Astrocyte (in vitro differentiated cells and primary cell): Measurements from ENCODE around the gene MFSD11. TPM values are rescaled to one million over a fixed set of nuclear protein-coding genes. Genes with fewer than 3 reads are reported as not detected.

Experiments
- DNase-seq: peaks from one replicate; pipeline ENCODE4 v3.0.0-alpha.2; 2010; ENCODE audit warnings: low read depth
- FAIRE-seq: peaks from 2 replicates; lab custom pipeline; 2011; peaks lifted over from hg19 to GRCh38; lab: Jason Lieb, UNC
- H2AFZ ChIP-seq: 2 replicates; pipeline ENCODE4 v1.6.0; 2012; ENCODE audit warnings: low read depth, low read length, inconsistent platforms
- H3K27ac ChIP-seq: 2 replicates; pipeline ENCODE4 v1.5.1; 2011; ENCODE audit warnings: low read depth, low read length, inconsistent platforms
- H3K27me3 ChIP-seq: 2 replicates; pipeline ENCODE4 v1.6.0; 2011; ENCODE audit warnings: low read length, inconsistent platforms; ENCODE audit not compliant: insufficient read depth
- H3K36me3 ChIP-seq: 2 replicates; pipeline ENCODE4 v1.5.1; 2011; ENCODE audit warnings: low read length, inconsistent platforms; ENCODE audit not compliant: insufficient read depth
- H3K4me1 ChIP-seq: 2 replicates; pipeline ENCODE4 v1.5.1; 2011; ENCODE audit warnings: low read length, inconsistent platforms; ENCODE audit not compliant: insufficient read depth
- H3K4me2 ChIP-seq: 2 replicates; pipeline ENCODE4 v1.6.0; 2012; ENCODE audit warnings: low read length, inconsistent platforms
- H3K4me3 ChIP-seq: 2 replicates; pipeline ENCODE4 v1.5.1; 2011; ENCODE audit warnings: low read depth, mild to moderate bottlenecking, low read length, inconsistent platforms; ENCODE audit not compliant: insufficient read depth
- H3K79me2 ChIP-seq: 2 replicates; pipeline ENCODE4 v1.6.0; 2012; ENCODE audit warnings: mild to moderate bottlenecking, low read length, inconsistent platforms; ENCODE audit not compliant: insufficient read depth
- H3K9ac ChIP-seq: 2 replicates; pipeline ENCODE4 v1.6.0; 2012; ENCODE audit warnings: mild to moderate bottlenecking, low read length, inconsistent platforms
- H3K9me3 ChIP-seq: 2 replicates; pipeline ENCODE4 v1.5.1; 2012; ENCODE audit warnings: low read depth, mild to moderate bottlenecking, low read length, inconsistent platforms; ENCODE audit not compliant: insufficient read depth
- H4K20me1 ChIP-seq: 2 replicates; pipeline ENCODE4 v1.6.0; 2012; ENCODE audit warnings: low read length, inconsistent platforms; ENCODE audit not compliant: insufficient read depth
- H3K27ac Mint-ChIP-seq: one replicate; pipeline ENCODE4 v1.8.0; 2021; ENCODE audit warnings: mild to moderate bottlenecking, mixed read lengths; ENCODE audit not compliant: unreplicated experiment
- H3K27me3 Mint-ChIP-seq: one replicate; pipeline ENCODE4 v1.8.0; 2021; ENCODE audit warnings: low read depth, mixed read lengths; ENCODE audit not compliant: unreplicated experiment
- H3K36me3 Mint-ChIP-seq: one replicate; pipeline ENCODE4 v1.8.0; 2021; ENCODE audit warnings: low read depth, mixed read lengths; ENCODE audit not compliant: unreplicated experiment
- H3K4me1 Mint-ChIP-seq: one replicate; pipeline ENCODE4 v1.8.0; 2021; ENCODE audit warnings: low read depth, mixed read lengths; ENCODE audit not compliant: unreplicated experiment
- H3K4me3 Mint-ChIP-seq: one replicate; pipeline ENCODE4 v1.8.0; 2021; ENCODE audit warnings: mild to moderate bottlenecking, moderate library complexity, mixed read lengths; ENCODE audit not compliant: unreplicated experiment
- H3K9me3 Mint-ChIP-seq: one replicate; pipeline ENCODE4 v1.8.0; 2021; ENCODE audit warnings: mild to moderate bottlenecking, mixed read lengths; ENCODE audit not compliant: unreplicated experiment
- EZH2 ChIP-seq: IDR thresholded peaks from 2 replicates; pipeline ENCODE4 v1.6.1; 2012; ENCODE audit warnings: mild to moderate bottlenecking, low read length, inconsistent platforms; ENCODE audit not compliant: insufficient read depth
- total RNA-seq: library from RNA; stranded (reverse); gene quantifications from 2 replicates; pipeline ENCODE4 v1.2.1, GENCODE V29; 2021
- TF ChIP-seq, protein P1 (sequence below): IDR thresholded peaks from 2 replicates; pipeline ENCODE4 v1.5.1; 2011; ENCODE audit warnings: low read depth, mild to moderate bottlenecking, inconsistent platforms, low read length, moderate library complexity; ENCODE audit not compliant: insufficient read depth

MFSD11 gene
- total RNA-seq, 1 donor from 2014 or later: 20.9 TPM

- H3K27me3 Mint-ChIP-seq: no peaks in the 10 kb centered on the region
- FAIRE-seq (no peak), DNase-seq (no peak)
- H3K27ac ChIP-seq: no peak overlapping the region
- H3K36me3 ChIP-seq: no peaks in the 10 kb centered on the region
- H3K9me3 ChIP-seq: no peaks in the 10 kb centered on the region
- H3K9me3 Mint-ChIP-seq: no peaks in the 10 kb centered on the region
- peaks cover 70% of the 10 kb centered on the region for H4K20me1 ChIP-seq
- H3K4me3 ChIP-seq: no peak overlapping the region
- no peak overlapping the region for H3K9ac ChIP-seq
- H2AFZ ChIP-seq: no peak overlapping the region
- peaks cover 84% of the 10 kb centered on the region for H3K79me2 ChIP-seq
- H3K4me1 Mint-ChIP-seq: peaks cover 36% of the 10 kb centered on the region
- no peaks in the 10 kb centered on the region for H3K27me3 ChIP-seq
- no peak for TF ChIP-seq EZH2
- TF ChIP-seq, protein P1, sequence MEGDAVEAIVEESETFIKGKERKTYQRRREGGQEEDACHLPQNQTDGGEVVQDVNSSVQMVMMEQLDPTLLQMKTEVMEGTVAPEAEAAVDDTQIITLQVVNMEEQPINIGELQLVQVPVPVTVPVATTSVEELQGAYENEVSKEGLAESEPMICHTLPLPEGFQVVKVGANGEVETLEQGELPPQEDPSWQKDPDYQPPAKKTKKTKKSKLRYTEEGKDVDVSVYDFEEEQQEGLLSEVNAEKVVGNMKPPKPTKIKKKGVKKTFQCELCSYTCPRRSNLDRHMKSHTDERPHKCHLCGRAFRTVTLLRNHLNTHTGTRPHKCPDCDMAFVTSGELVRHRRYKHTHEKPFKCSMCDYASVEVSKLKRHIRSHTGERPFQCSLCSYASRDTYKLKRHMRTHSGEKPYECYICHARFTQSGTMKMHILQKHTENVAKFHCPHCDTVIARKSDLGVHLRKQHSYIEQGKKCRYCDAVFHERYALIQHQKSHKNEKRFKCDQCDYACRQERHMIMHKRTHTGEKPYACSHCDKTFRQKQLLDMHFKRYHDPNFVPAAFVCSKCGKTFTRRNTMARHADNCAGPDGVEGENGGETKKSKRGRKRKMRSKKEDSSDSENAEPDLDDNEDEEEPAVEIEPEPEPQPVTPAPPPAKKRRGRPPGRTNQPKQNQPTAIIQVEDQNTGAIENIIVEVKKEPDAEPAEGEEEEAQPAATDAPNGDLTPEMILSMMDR: no peak
- peaks cover 17% of the 10 kb centered on the region for H3K36me3 Mint-ChIP-seq
- H3K4me3 Mint-ChIP-seq: no peak overlapping the region
- H3K27ac Mint-ChIP-seq: no peak overlapping the region
- no peak overlapping the region for H3K4me2 ChIP-seq
- H3K4me1 ChIP-seq: peaks cover 25% of the 10 kb centered on the region
Measured at GRCh38 chr17:76690596-76691280, 47.2 kb upstream of the MFSD11 start.

- Histone ChIP-seq H3K4me3 (no peak overlapping the region), H3K4me1 (peaks cover 27% of the 10 kb centered on the region), H3K27me3 (no peaks in the 10 kb centered on the region), H3K4me2 (no peak overlapping the region), H3K36me3 (no peaks in the 10 kb centered on the region), H2AFZ (no peak overlapping the region), H4K20me1 (peaks cover 64% of the 10 kb centered on the region), H3K79me2 (peaks cover 87% of the 10 kb centered on the region), H3K9ac (no peak overlapping the region), H3K27ac (no peak overlapping the region), H3K9me3 (no peaks in the 10 kb centered on the region)
- H3K27me3 Mint-ChIP-seq: no peaks in the 10 kb centered on the region
- TF ChIP-seq EZH2: no peak
- TF ChIP-seq, protein P1: no peak
- DNase-seq: no peak
- H3K27ac Mint-ChIP-seq: peak overlapping the region; percentile 5
- H3K4me1 Mint-ChIP-seq: peaks cover 34% of the 10 kb centered on the region
- no peaks in the 10 kb centered on the region for H3K9me3 Mint-ChIP-seq
- peaks cover 17% of the 10 kb centered on the region for H3K36me3 Mint-ChIP-seq
- FAIRE-seq: no peak
- H3K4me3 Mint-ChIP-seq: no peak overlapping the region
Measured at GRCh38 chr17:76691379-76692191, 46.3 kb upstream of the MFSD11 start.
